Esophagus (tissue), 2 donors: Measurements from ENCODE around the gene GPR85. TPM values are rescaled to one million over a fixed set of nuclear protein-coding genes. Genes with fewer than 3 reads are reported as not detected.
"Not testable (repeated sequence)": the region's sequence is repeated elsewhere in the genome, so short reads cannot be mapped to it uniquely, and the experiment has no call there.

Source experiments
- H3K27ac ChIP-seq, 2 donors: one replicate each; pipeline ENCODE4 v1.5.1; 2013; ENCODE audit warnings: low read depth in 2 of 2, mild to moderate bottlenecking in 2 of 2, inconsistent platforms in 1 of 2, low read length in 1 of 2, moderate library complexity in 1 of 2
- H3K27me3 ChIP-seq, 2 donors: one replicate each; pipeline ENCODE4 v1.6.1; 2013; ENCODE audit warnings: low read length in 2 of 2, control low read depth in 1 of 2, mild to moderate bottlenecking in 1 of 2; ENCODE audit not compliant: insufficient read depth in 2 of 2, control insufficient read depth in 1 of 2
- H3K36me3 ChIP-seq, 2 donors: one replicate each; pipeline ENCODE4 v1.6.1; 2013; ENCODE audit warnings: low read length in 1 of 2; ENCODE audit not compliant: control insufficient read depth in 2 of 2, insufficient read depth in 2 of 2
- H3K4me1 ChIP-seq, 2 donors: one replicate each; pipeline ENCODE4 v1.6.1; 2013; ENCODE audit warnings: low read length in 1 of 2; ENCODE audit not compliant: control insufficient read depth in 2 of 2, insufficient read depth in 2 of 2
- H3K4me3 ChIP-seq, 2 donors: one replicate each; pipeline ENCODE4 v1.5.1; 2013; ENCODE audit warnings: low read length in 2 of 2, mild to moderate bottlenecking in 2 of 2, low read depth in 1 of 2, moderate library complexity in 1 of 2
- H3K9me3 ChIP-seq, 2 donors: one replicate each; pipeline ENCODE4 v1.6.1; 2013; ENCODE audit warnings: mild to moderate bottlenecking in 2 of 2, low read depth in 1 of 2, low read length in 1 of 2, moderate library complexity in 1 of 2; ENCODE audit not compliant: control insufficient read depth in 2 of 2, insufficient read depth in 1 of 2
- whole genome bisulfite sequencing, 2 donors: extraction: QIAGEN DNeasy Blood & Tissue Kit; methylation state at CpG; one replicate each; pipeline ENCODE4 v1.1.7; 2013; 5-methylcytosine and 5-hydroxymethylcytosine counted together
- polyA plus RNA-seq, 2 donors: library from polyadenylated mRNA; stranded (reverse); fragments of 200-250 nt; gene quantifications; one replicate each; pipeline ENCODE4 v1.2.3, GENCODE V29; 2013
- donor health status: healthy with polysubstance abuse.
- donor health status: Bipolar disorder and iron deficiency.

GPR85 gene
- polyA plus RNA-seq, 2 donors, result 0.20 to 0.39 TPM

GRCh38 chr7:113117374-113117774 is 30.7 kb upstream of the GPR85 start:
- H3K27me3 ChIP-seq, H3K4me1 ChIP-seq, H3K27ac ChIP-seq, H3K36me3 ChIP-seq, H3K9me3 ChIP-seq: not testable (repeated sequence)
- 78% methylated on average over 4 of the region's 4 CpGs for WGBS, 2 donors
- H3K4me3 ChIP-seq, result peak overlapping the region in 1 of 2 donors; percentile 94

- no peak overlapping the region for H3K27ac ChIP-seq
- H3K4me3 ChIP-seq, result no peak overlapping the region
- H3K4me1 ChIP-seq, result no peaks in the 10 kb centered on the region
- WGBS, 2 donors, result 78 to 90% methylated on average over 2 of the region's 2 CpGs
- peaks cover 0 to 2% of the 10 kb centered on the region in 2 donors for H3K36me3 ChIP-seq
- no peaks in the 10 kb centered on the region for H3K9me3 ChIP-seq
- H3K27me3 ChIP-seq, result no peaks in the 10 kb centered on the region
Measured at GRCh38 chr7:113113912-113114311, 27.3 kb upstream of the GPR85 start.

GRCh38 chr7:113109718-113110117 is 23.1 kb upstream of the GPR85 start:
- no peaks in the 10 kb centered on the region for H3K9me3 ChIP-seq
- H3K27me3 ChIP-seq, result no peaks in the 10 kb centered on the region
- WGBS, 2 donors, result 73 to 88% methylated on average over 1 of the region's 1 CpG
- H3K36me3 ChIP-seq, result peaks cover 0 to 2% of the 10 kb centered on the region in 2 donors
- no peak overlapping the region for H3K4me3 ChIP-seq
- H3K27ac ChIP-seq, result no peak overlapping the region
- H3K4me1 ChIP-seq, result no peaks in the 10 kb centered on the region

GRCh38 chr7:113100121-113100603 is 13.5 kb upstream of the GPR85 start:
- Histone ChIP-seq H3K27ac (no peak overlapping the region), H3K4me1 (no peaks in the 10 kb centered on the region)

GRCh38 chr7:113099284-113099919 is 12.8 kb upstream of the GPR85 start:
- Histone ChIP-seq H3K4me3 (no peak overlapping the region), H3K4me1 (no peaks in the 10 kb centered on the region), H3K9me3 (no peaks in the 10 kb centered on the region), H3K27ac (peak overlapping the region; percentile 21 to 49), H3K27me3 (no peaks in the 10 kb centered on the region), H3K36me3 (no peaks in the 10 kb centered on the region)
- 43% methylated on average over 3 of the region's 3 CpGs for WGBS, 2 donors

More at GRCh38 chr7:113100121-113100603, 13.5 kb upstream of the GPR85 start:
- Histone ChIP-seq H3K4me3 (peak overlapping the region in 1 of 2 donors; percentile 22), H3K27me3 (no peaks in the 10 kb centered on the region), H3K9me3 (no peaks in the 10 kb centered on the region), H3K36me3 (no peaks in the 10 kb centered on the region)
- WGBS, 2 donors, result 37 to 51% methylated on average over 5 of the region's 5 CpGs

GRCh38 chr7:113094517-113095249 is 8.1 kb upstream of the GPR85 start:
- H3K36me3 ChIP-seq, result no peaks in the 10 kb centered on the region
- H3K9me3 ChIP-seq, result no peaks in the 10 kb centered on the region
- no peaks in the 10 kb centered on the region for H3K4me1 ChIP-seq
- H3K27me3 ChIP-seq, result no peaks in the 10 kb centered on the region
- H3K27ac ChIP-seq, result no peak overlapping the region
- WGBS, 2 donors, result 71 to 87% methylated on average over 3 of the region's 3 CpGs
- H3K4me3 ChIP-seq, result no peak overlapping the region

- no peak overlapping the region for H3K27ac ChIP-seq
- 80 to 83% methylated on average over 1 of the region's 1 CpG for WGBS, 2 donors
Measured at GRCh38 chr7:113093561-113093960, 6.9 kb upstream of the GPR85 start.

GRCh38 chr7:113092762-113093161 is 6.1 kb upstream of the GPR85 start:
- no peaks in the 10 kb centered on the region for H3K36me3 ChIP-seq
- no peaks in the 10 kb centered on the region for H3K27me3 ChIP-seq
- WGBS, 2 donors, result 74% methylated on average over 1 of the region's 1 CpG
- H3K9me3 ChIP-seq, result no peaks in the 10 kb centered on the region
- no peak overlapping the region for H3K4me3 ChIP-seq
- no peak overlapping the region for H3K27ac ChIP-seq
- H3K4me1 ChIP-seq, result no peaks in the 10 kb centered on the region

More at GRCh38 chr7:113093561-113093960, 6.9 kb upstream of the GPR85 start:
- Histone ChIP-seq H3K9me3 (no peaks in the 10 kb centered on the region), H3K27me3 (no peaks in the 10 kb centered on the region), H3K4me3 (no peak overlapping the region), H3K4me1 (no peaks in the 10 kb centered on the region), H3K36me3 (no peaks in the 10 kb centered on the region)

DNA sequence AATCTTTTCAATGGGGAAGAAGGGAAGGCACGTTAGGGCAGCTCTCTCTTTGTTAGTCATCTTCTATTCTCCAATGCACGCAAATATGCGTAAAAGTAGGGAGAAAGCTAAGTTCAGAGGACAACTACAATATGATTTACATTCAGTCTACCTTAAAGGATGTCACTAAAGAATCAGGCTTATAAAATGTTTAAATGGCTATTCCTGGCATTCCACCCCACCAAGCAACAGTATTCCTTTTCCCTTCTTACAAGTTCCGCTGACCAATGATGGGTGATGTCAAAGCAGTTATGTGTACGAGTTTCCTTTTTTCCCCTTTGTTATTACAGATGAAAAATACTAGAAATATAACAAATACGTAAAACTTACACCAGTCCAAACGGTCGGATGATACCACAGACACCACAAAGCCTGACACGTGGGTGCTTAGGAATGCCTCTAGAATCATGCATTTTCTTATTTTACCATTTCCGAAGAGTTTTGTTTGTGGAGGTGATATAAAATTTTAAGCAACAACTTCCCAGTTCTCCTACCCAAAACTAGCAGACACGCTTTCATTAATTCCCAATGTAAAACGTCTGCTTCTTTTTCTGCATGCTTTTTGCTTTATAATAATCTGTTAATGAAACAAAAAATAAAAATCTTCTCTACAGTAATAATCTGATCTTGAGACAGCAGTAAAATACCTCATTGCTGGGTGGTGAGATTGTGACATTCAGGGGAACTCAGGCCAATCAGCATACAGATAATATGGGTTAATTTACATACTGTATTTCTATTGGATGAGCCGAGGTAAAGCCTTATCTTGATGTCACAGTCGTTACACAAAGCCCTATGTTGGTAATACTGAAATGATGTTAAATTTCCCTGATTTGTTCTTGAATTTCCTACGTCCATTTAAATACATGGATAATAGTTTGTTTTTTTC is 708 bp upstream of the GPR85 start:
- no peaks in the 10 kb centered on the region for H3K27me3 ChIP-seq
- H3K4me1 ChIP-seq, result peaks cover 0 to 4% of the 10 kb centered on the region in 2 donors
- H3K4me3 ChIP-seq, result peak overlapping the region in 1 of 2 donors; percentile 50
- peak overlapping the region in 1 of 2 donors; percentile 12 for H3K27ac ChIP-seq
- H3K9me3 ChIP-seq, result no peaks in the 10 kb centered on the region
- no peaks in the 10 kb centered on the region for H3K36me3 ChIP-seq
- WGBS, 2 donors, result 35 to 50% methylated on average over 15 of the region's 15 CpGs
